SK-N-SH (cell line): ENCODE results near the gene C19orf33. TPM values are rescaled to one million over a fixed set of nuclear protein-coding genes. Genes with fewer than 3 reads are reported as not detected.
A peak's percentile ranks its signal among the peaks of the same experiment; 100 is the strongest.

Experiments
- CTCF ChIA-PET: fragments of 300-600, 350-600 bp; formaldehyde crosslinking; extraction: SDS; loops from one replicate; lab custom pipeline; 2021; lab: Yijun Ruan, JAX
- POLR2A ChIA-PET: fragments of 350-600 bp; sonication (Branson Sonifier 250); formaldehyde crosslinking; extraction: SDS; loops from one replicate; lab custom pipeline; 2020; ENCODE audit warnings: antibody characterized with exemption, inconsistent platforms; lab: Yijun Ruan, JAX
- DNase-seq: peaks from one replicate; pipeline ENCODE4 v3.0.0; 2012
- H2AFZ ChIP-seq: fragments of 200-600 bp; sonication (generic); 2 replicates; pipeline ENCODE4 v1.8.1; 2016; ENCODE audit warnings: antibody characterized with exemption, mild to moderate bottlenecking, low read depth
- H3F3A ChIP-seq: fragments of 200-600 bp; sonication (generic); replicated peaks from 2 replicates; pipeline ENCODE3; 2016; ENCODE audit warnings: antibody characterized with exemption, mild to moderate bottlenecking; ENCODE audit not compliant: insufficient read depth
- H3K27ac ChIP-seq, 2 experiments: fragments of 200-500 bp in 1 of 2; fragments of 200-600 bp in 1 of 2; sonication (Bioruptor generic) in 1 of 2; sonication (generic), shearing (Covaris generic) in 1 of 2; 2 replicates each; pipeline versions ENCODE4 v1.5.1 to v1.6.1; 2014 to 2016; ENCODE audit warnings: low read depth in 2 of 2, inconsistent platforms in 1 of 2, low read length in 1 of 2, mild to moderate bottlenecking in 1 of 2, mixed read lengths in 1 of 2
- H3K27me3 ChIP-seq: fragments of 200-600 bp; sonication (generic), shearing (Covaris generic); 2 replicates; pipeline ENCODE4 v1.6.1; 2016; ENCODE audit warnings: mixed run types; ENCODE audit not compliant: insufficient read depth
- H3K36me3 ChIP-seq, 2 experiments: fragments of 200-500 bp in 1 of 2; fragments of 200-600 bp in 1 of 2; sonication (Bioruptor generic) in 1 of 2; sonication (generic) in 1 of 2; replicated peaks in 1 of 2; 2 replicates each; pipeline versions ENCODE3 to v1.5.1; 2014 to 2016; ENCODE audit warnings: low read length in 1 of 2, mild to moderate bottlenecking in 1 of 2; ENCODE audit not compliant: insufficient read depth in 2 of 2, control insufficient read depth in 1 of 2
- H3K4me1 ChIP-seq, 2 experiments: fragments of 200-500 bp in 1 of 2; fragments of 200-600 bp in 1 of 2; sonication (Bioruptor generic) in 1 of 2; sonication (generic), shearing (Covaris generic) in 1 of 2; 2 replicates each; pipeline versions ENCODE4 v1.5.1 to v1.6.1; 2014 to 2016; ENCODE audit warnings: low read depth in 1 of 2, low read length in 1 of 2, mixed run types in 1 of 2; ENCODE audit not compliant: insufficient read depth in 2 of 2, control insufficient read depth in 1 of 2
- H3K4me2 ChIP-seq: fragments of 200-600 bp; sonication (generic), shearing (Covaris generic); 2 replicates; pipeline ENCODE4 v1.6.1; 2017; ENCODE audit warnings: mixed run types
- H3K4me3 ChIP-seq, 2 experiments: fragments of 200-500 bp in 1 of 2; fragments of 200-600 bp in 1 of 2; sonication (Bioruptor generic) in 1 of 2; sonication (generic), shearing (Covaris generic) in 1 of 2; 2 replicates each; pipeline versions ENCODE4 v1.5.1 to v1.8.1; 2014 to 2016; ENCODE audit warnings: low read depth in 2 of 2, inconsistent platforms in 1 of 2, low read length in 1 of 2, mild to moderate bottlenecking in 1 of 2, mixed read lengths in 1 of 2, moderate library complexity in 1 of 2
- H3K79me2 ChIP-seq: fragments of 200-600 bp; sonication (generic); 2 replicates; pipeline ENCODE4 v1.8.1; 2017; ENCODE audit warnings: mild to moderate bottlenecking; ENCODE audit not compliant: insufficient read depth
- H3K9ac ChIP-seq: fragments of 200-600 bp; sonication (generic); 2 replicates; pipeline ENCODE4 v1.6.1; 2017; ENCODE audit warnings: mixed run types
- H3K9me2 ChIP-seq: fragments of 200-600 bp; sonication (generic); 2 replicates; pipeline ENCODE4 v1.6.1; 2017; ENCODE audit warnings: mixed run types
- H3K9me3 ChIP-seq: fragments of 200-600 bp; sonication (generic); 2 replicates; pipeline ENCODE4 v1.6.1; 2017; ENCODE audit warnings: mixed run types, mild to moderate bottlenecking, moderate library complexity
- H4K20me1 ChIP-seq: fragments of 200-600 bp; sonication (generic); 2 replicates; pipeline ENCODE4 v1.6.1; 2017; ENCODE audit warnings: mild to moderate bottlenecking, mixed run types; ENCODE audit not compliant: insufficient read depth
- CHD2 ChIP-seq: fragments of 150-350 bp; IDR thresholded peaks from 2 replicates; pipeline ENCODE4 v1.6.1; 2018; ENCODE audit warnings: low read length; ENCODE audit not compliant: partially characterized antibody
- CTCF ChIP-seq: fragments of 200-600 bp; sonication (generic); IDR thresholded peaks from 2 replicates; pipeline ENCODE4 v1.6.1; 2017; ENCODE audit warnings: antibody characterized with exemption, mild to moderate bottlenecking, moderate library complexity
- EP300 ChIP-seq, 2 experiments: IDR thresholded peaks; 2 replicates each; pipeline versions ENCODE4 v1.4.0 to v1.6.1; 2012; ENCODE audit warnings: borderline replicate concordance in 1 of 2, low read depth in 1 of 2, low read length in 1 of 2
- FOXJ3 ChIP-seq: sonication (generic); formaldehyde crosslinking; IDR thresholded peaks from 2 replicates; pipeline ENCODE4 v1.5.1; 2020; ENCODE audit warnings: mild to moderate bottlenecking, missing genetic modification reagents
- GABPA ChIP-seq: IDR thresholded peaks from 2 replicates; pipeline ENCODE4 v1.4.0; 2012; ENCODE audit warnings: low read depth, mild to moderate bottlenecking
- GATA2 ChIP-seq: sonication (generic); formaldehyde crosslinking; IDR thresholded peaks from 2 replicates; pipeline ENCODE4 v1.5.0; 2020; ENCODE audit warnings: mild to moderate bottlenecking, missing genetic modification reagents
- MAX ChIP-seq: IDR thresholded peaks from 2 replicates; pipeline ENCODE4 v1.4.0; 2012; ENCODE audit warnings: low read depth
- MEF2A ChIP-seq: IDR thresholded peaks from 2 replicates; pipeline ENCODE4 v1.4.0; 2012; ENCODE audit warnings: low read depth, borderline replicate concordance
- NRF1 ChIP-seq: IDR thresholded peaks from 2 replicates; pipeline ENCODE4 v1.6.1; 2012; ENCODE audit warnings: low read depth, mild to moderate bottlenecking, low read length
- POLR2AphosphoS5 ChIP-seq: IDR thresholded peaks from 2 replicates; pipeline ENCODE4 v1.6.1; 2012; ENCODE audit warnings: low read depth, low read length
- RCOR1 ChIP-seq: fragments of 150-350 bp; IDR thresholded peaks from 2 replicates; pipeline ENCODE4 v1.6.1; 2017; ENCODE audit warnings: antibody characterized with exemption, low read length
- SIN3A ChIP-seq: IDR thresholded peaks from 2 replicates; pipeline ENCODE4 v1.6.1; 2012; ENCODE audit warnings: low read depth, mild to moderate bottlenecking, low read length, moderate library complexity, borderline replicate concordance
- SMC3 ChIP-seq: IDR thresholded peaks from 2 replicates; pipeline ENCODE4 v1.6.1; 2012; ENCODE audit warnings: low read depth, low read length, improper control_type of control experiment
- USF1 ChIP-seq: IDR thresholded peaks from 2 replicates; pipeline ENCODE4 v1.4.0; 2012; ENCODE audit warnings: low read depth, borderline replicate concordance
- YY1 ChIP-seq: IDR thresholded peaks from 2 replicates; pipeline ENCODE4 v1.4.0; 2012; ENCODE audit warnings: low read depth, mild to moderate bottlenecking
- ZBTB33 ChIP-seq: IDR thresholded peaks from 2 replicates; pipeline ENCODE4 v1.4.0; 2012; ENCODE audit warnings: low read depth, borderline replicate concordance
- WGBS: methylation state at CpG from one replicate; pipeline ENCODE4 v1.1.6; 2017; ENCODE audit warnings: low lambda C conversion rate; 5-methylcytosine and 5-hydroxymethylcytosine counted together
- polyA plus RNA-seq, 3 experiments: library from polyadenylated mRNA; depleted of rRNA; stranded (reverse); fragments of >200 nt; gene quantifications; 2 replicates each; pipeline ENCODE4 v1.2.3, GENCODE V29; 2012

Gene C19orf33
- polyA plus RNA-seq, 1 of the 3 experiments (the other 2 are of a cell fraction), result not detected

- peak; percentile 9; the same call in 1 of the 2 replicates for TF ChIP-seq POLR2AphosphoS5
- TF ChIP-seq MAX, result no peak; the same call in 1 of the 2 replicates
- TF ChIP-seq GABPA, result peak; percentile 56; the same call in 1 of the 2 replicates
- TF ChIP-seq SIN3A, result no peak
- TF ChIP-seq YY1, result peak; percentile 38; the same call in 1 of the 2 replicates
- TF ChIP-seq CHD2, result peak; percentile 47
- TF ChIP-seq CTCF, result no peak
- TF ChIP-seq GATA2 (CRISPR knock-in tag), result no peak
- TF ChIP-seq FOXJ3 (CRISPR knock-in tag), result no peak
- TF ChIP-seq EP300 (IDR thresholded peaks at IDR 0.05; ENCODE audit: borderline replicate concordance in 1 of 2, low read depth in 1 of 2, low read length in 1 of 2), result no peak
- no peak for TF ChIP-seq NRF1
- TF ChIP-seq MEF2A, result no peak
- Histone ChIP-seq H3K79me2 (no peaks in the 10 kb centered on the region), H3K4me1 (peaks cover 0 to 8% of the 10 kb centered on the region in 2 experiments; a peak in 1 of 4 replicates), H2AFZ (peak overlapping the region; percentile 98), H3K36me3 (no peaks in the 10 kb centered on the region), H3K27me3 (no peaks in the 10 kb centered on the region), H3K27ac (peak overlapping the region; percentile 82 to 86), H3K4me2 (peak overlapping the region; percentile 88), H3K9me3 (no peaks in the 10 kb centered on the region), H3K9me2 (no peaks in the 10 kb centered on the region), H3K9ac (peak overlapping the region; percentile 57; the same call in 1 of the 2 replicates), H4K20me1 (no peaks in the 10 kb centered on the region), H3F3A (peaks cover 2% of the 10 kb centered on the region), H3K4me3 (peak overlapping the region; percentile 68 to 96)
- ChIA-PET POLR2A (interaction anchor here (2.1 kb wide), 1 partner anchor 38 kb away, joined by 10 read pairs; the partner anchor contains the start of gene PSMD8), CTCF (interaction anchor here (0.7 to 7.1 kb wide), 33 partner anchors 9 to 447 kb away, joined by 3 to 76 read pairs (median 5); partner anchors contain the start of genes GGN, KCNK6, PPP1R14A and PSMD8)
- WGBS, result under 1% methylated on average over 52 of the region's 52 CpGs
- peak; percentile 92 for DNase-seq
These were observed 32.0 kb downstream of the C19orf33 start for GRCh38 chr19:38335949-38336637.

- Histone ChIP-seq H3K27me3 (no peaks in the 10 kb centered on the region), H3K79me2 (no peaks in the 10 kb centered on the region), H3K36me3 (no peaks in the 10 kb centered on the region), H3K4me2 (peak overlapping the region; percentile 88), H2AFZ (peak overlapping the region; percentile 98), H4K20me1 (no peaks in the 10 kb centered on the region), H3K4me1 (peaks cover 0 to 8% of the 10 kb centered on the region in 2 experiments; a peak in 1 of 4 replicates), H3K27ac (peak overlapping the region; percentile 82 to 86), H3K4me3 (peak overlapping the region; percentile 68 to 96), H3K9me3 (no peaks in the 10 kb centered on the region), H3K9ac (peak overlapping the region; percentile 57; the same call in 1 of the 2 replicates), H3F3A (peaks cover 2% of the 10 kb centered on the region), H3K9me2 (no peaks in the 10 kb centered on the region)
- 1% methylated on average over 29 of the region's 41 CpGs for WGBS
- DNase-seq, result peak; percentile 90
- POLR2A ChIA-PET, result interaction anchor here (0.8 to 2.1 kb wide), 2 partner anchors 10 to 37 kb away, joined by 3 to 10 read pairs; partner anchors contain the start of gene PSMD8
- CTCF ChIA-PET, result interaction anchor here (0.9 to 4.9 kb wide), 10 partner anchors 37 to 225 kb away, joined by 3 to 76 read pairs (median 6); partner anchors contain the start of genes FAM98C, GGN, PSMD8 and SPRED3
- TF ChIP-seq USF1 (no peak), ZBTB33 (no peak), SMC3 (no peak), RCOR1 (no peak)
These were observed 32.7 kb downstream of the C19orf33 start for GRCh38 chr19:38336638-38337359.
